HG03097 (cell line): Measurements from ENCODE around the gene PCDH10.

Experiments used
- ATAC-seq: cut with Tn5 transposase; IDR thresholded peaks from one replicate; pipeline ENCODE4 v1.9.1; 2021; ENCODE audit not compliant: unreplicated experiment, low FRiP score

The PCDH10 gene

GRCh38 chr4:133149932-133150471 lies 908 bp downstream of the PCDH10 start:
- ATAC-seq = no peak

GRCh38 chr4:133150486-133151340 lies 1.6 kb downstream of the PCDH10 start:
- ATAC-seq = no peak

GRCh38 chr4:133151341-133151690 lies 2.2 kb downstream of the PCDH10 start:
- no peak for ATAC-seq

DNA sequence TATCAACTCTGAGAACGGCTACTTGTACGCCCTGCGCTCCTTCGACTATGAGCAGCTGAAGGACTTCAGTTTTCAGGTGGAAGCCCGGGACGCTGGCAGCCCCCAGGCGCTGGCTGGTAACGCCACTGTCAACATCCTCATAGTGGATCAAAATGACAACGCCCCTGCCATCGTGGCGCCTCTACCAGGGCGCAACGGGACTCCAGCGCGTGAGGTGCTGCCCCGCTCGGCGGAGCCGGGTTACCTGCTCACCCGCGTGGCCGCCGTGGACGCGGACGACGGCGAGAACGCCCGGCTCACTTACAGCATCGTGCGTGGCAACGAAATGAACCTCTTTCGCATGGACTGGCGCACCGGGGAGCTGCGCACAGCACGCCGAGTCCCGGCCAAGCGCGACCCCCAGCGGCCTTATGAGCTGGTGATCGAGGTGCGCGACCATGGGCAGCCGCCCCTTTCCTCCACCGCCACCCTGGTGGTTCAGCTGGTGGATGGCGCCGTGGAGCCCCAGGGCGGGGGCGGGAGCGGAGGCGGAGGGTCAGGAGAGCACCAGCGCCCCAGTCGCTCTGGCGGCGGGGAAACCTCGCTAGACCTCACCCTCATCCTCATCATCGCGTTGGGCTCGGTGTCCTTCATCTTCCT lies 2.7 kb downstream of the PCDH10 start:
- ATAC-seq = no peak

GRCh38 chr4:133152330-133152821 lies 3.3 kb downstream of the PCDH10 start:
- ATAC-seq = no peak

DNA sequence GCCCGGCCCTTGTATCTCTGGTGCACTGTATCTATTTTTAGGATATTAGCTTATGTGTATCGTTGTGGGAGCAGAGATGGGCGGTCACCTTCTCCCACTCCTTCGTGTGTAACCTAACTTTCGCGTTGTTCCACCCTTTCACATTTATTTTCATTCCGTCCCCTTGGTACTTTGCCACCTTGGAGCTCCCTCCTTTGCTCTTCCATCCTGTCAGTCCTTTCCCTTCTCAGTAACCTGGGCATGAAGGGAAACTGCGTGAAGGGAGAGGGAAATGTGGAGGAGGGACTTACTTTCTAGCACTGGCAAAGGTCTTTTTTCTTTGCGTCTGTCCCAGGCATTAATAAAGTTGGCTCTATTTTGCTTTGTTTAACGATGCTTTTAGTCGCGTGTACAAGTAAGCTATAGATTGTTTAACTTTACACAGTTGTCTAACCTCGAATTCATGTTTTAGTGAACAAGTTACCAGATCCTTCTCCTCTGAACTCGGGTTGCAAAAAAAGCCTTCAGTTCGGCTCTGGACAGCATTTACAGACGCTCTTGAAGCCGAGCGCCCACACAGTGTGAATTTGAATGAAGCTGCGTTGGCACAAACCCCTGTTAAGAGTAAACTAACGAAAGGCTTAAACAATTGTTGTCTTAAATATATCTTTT lies 3.9 kb downstream of the PCDH10 start:
- ATAC-seq = no peak

GRCh38 chr4:133154725-133155124 lies 5.6 kb downstream of the PCDH10 start:
- no peak for ATAC-seq

DNA sequence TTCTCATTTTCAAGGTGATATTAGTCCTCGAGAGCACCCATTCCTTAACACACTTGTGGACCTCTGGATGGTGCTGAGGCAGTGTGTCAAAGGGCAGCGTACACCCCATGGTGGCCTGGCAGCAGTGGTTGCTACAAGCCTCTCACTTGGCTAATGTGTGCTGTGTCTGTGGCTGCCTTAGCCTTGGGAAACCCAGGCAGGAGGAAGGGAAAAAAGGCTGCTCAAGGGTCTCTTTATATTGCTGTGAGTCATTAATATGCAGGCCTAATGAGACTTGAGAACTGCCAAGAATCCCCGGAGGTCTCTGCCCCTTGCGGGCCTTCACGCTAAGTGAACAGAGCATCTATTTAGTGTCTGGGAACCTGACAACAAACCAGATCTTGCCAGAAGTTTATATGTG lies 7.0 kb downstream of the PCDH10 start:
- ATAC-seq = no peak

GRCh38 chr4:133156556-133156955 lies 7.5 kb downstream of the PCDH10 start:
- no peak for ATAC-seq

- ATAC-seq = no peak
These were observed 8.5 kb downstream of the PCDH10 start for GRCh38 chr4:133157460-133158160.

- ATAC-seq = no peak
These were observed 11.8 kb downstream of the PCDH10 start for GRCh38 chr4:133160853-133161252.

GRCh38 chr4:133161570-133162295 lies 12.6 kb downstream of the PCDH10 start:
- ATAC-seq = no peak

DNA sequence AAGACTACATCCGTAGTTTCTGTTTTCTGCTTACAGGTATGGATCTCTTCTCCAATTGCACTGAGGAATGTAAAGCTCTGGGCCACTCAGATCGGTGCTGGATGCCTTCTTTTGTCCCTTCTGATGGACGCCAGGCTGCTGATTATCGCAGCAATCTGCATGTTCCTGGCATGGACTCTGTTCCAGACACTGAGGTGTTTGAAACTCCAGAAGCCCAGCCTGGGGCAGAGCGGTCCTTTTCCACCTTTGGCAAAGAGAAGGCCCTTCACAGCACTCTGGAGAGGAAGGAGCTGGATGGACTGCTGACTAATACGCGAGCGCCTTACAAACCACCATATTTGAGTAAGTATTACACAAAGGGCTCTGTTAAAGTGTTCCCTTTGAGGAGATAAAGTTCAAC lies 13.8 kb downstream of the PCDH10 start:
- ATAC-seq = no peak

DNA sequence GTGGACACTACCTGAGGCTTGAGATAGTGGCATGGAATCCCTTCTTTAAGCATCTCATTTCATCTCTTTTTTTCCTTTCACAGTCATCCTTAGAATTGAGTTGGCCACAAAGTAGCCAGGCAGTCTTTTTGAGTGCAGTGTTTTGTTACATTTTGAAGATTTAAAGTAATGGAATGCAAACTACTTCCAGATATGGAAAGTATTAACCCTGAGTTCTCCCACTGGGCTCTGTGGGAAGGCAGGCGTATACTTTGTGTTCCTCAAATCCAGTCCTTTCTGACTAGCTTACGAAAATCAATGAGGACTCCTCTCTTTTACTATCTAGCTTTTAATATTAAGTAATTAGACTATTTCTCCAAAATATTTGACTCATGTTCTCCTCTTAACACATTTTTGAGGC lies 29.9 kb downstream of the PCDH10 start:
- no peak for ATAC-seq

DNA sequence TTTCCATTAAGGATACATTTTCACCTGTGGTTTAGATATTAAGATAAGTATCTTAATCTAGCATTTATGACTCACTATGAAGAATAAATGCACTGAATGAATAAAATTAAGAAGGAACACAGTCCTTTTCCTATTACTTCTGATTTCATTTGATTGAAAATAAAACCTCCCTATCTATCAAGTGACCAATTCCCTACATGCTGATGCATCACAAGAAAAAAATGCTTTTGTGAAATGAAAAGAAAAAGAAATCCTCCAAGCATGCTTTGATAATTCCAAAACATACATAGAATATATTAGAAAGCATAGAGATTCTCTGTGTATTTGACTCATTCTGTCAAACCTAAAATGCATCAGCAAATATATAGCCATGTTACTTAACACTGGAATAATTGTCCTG lies 37.1 kb downstream of the PCDH10 start:
- no peak for ATAC-seq

DNA sequence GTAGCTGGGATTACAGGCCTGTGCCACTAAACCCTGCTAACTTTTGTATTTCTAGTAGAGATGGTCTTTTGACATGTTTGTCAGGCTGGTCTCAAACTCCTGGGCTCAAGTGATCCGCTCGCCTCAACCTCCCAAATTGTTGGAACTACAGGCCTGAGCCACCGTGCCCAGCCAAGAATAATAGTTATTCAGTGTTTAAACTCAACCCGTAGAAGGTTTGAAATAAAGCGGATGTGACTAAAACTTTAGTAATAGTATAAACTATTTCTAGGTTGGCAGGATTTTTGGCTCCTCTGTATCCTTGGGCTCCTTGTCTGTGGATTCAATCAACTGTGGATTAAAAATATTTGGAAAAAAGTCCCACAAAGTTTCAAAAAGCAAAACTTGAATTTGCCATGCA lies 37.8 kb downstream of the PCDH10 start:
- no peak for ATAC-seq

- no peak for ATAC-seq
These were observed 39.5 kb downstream of the PCDH10 start for GRCh38 chr4:133188433-133189146.

GRCh38 chr4:133189147-133189517 lies 40.0 kb downstream of the PCDH10 start:
- no peak for ATAC-seq

GRCh38 chr4:133190098-133190497 lies 41.0 kb downstream of the PCDH10 start:
- ATAC-seq = no peak
